Measurements from ENCODE around the gene LYG1.

LYG1 gene

DNA sequence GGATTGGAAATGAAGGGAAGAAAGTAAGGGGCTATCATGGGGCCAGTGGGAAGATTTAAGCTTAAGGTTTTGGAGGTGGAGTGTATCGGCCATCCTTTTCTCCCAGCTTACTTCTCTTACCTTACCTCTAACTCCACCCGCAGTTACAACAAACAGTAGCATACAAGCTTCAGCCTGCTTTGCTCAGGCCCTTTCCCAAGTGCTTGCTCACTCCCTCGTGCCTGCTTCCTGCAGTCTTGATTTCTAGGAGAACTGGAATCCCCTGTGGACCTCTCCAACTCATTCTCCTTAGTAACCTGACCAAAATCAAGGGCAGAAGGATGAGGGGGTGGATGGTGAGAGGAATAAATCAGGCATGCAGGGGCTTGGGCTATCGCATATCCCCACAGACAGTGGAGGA is 39.8 kb downstream of the LYG1 start:
- peak; percentile 19 for DNase-seq (ENCODE audit: low read depth)
- H3K4me3 ChIP-seq (ENCODE audit: control insufficient read depth, low read depth, low read length) = no peak overlapping the region
- no peak for TF ChIP-seq CTCF (conservative IDR thresholded peaks at IDR 0.05; ENCODE audit: control insufficient read depth, insufficient read depth, low read depth, low read length)

- no peak overlapping the region for H3K4me3 ChIP-seq (ENCODE audit: control insufficient read depth, low read depth, low read length)
- TF ChIP-seq CTCF (conservative IDR thresholded peaks at IDR 0.05; ENCODE audit: control insufficient read depth, insufficient read depth, low read depth, low read length) = no peak
- DNase-seq (ENCODE audit: low read depth) = no peak
Observed at GRCh38 chr2:99260184-99260583, 40.8 kb downstream of the LYG1 start.

- no peak overlapping the region for H3K4me3 ChIP-seq (ENCODE audit: control insufficient read depth, low read depth, low read length)
- no peak for DNase-seq (ENCODE audit: low read depth)
- TF ChIP-seq CTCF (conservative IDR thresholded peaks at IDR 0.05; ENCODE audit: control insufficient read depth, insufficient read depth, low read depth, low read length) = no peak
Observed at GRCh38 chr2:99259465-99259864, 41.5 kb downstream of the LYG1 start.

- no peak overlapping the region for H3K4me3 ChIP-seq (ENCODE audit: control insufficient read depth, low read depth, low read length)
- peak; percentile 29 for DNase-seq (ENCODE audit: low read depth)
- TF ChIP-seq CTCF (conservative IDR thresholded peaks at IDR 0.05; ENCODE audit: control insufficient read depth, insufficient read depth, low read depth, low read length) = no peak
Observed at GRCh38 chr2:99256677-99257076, 44.3 kb downstream of the LYG1 start.

GRCh38 chr2:99255491-99256318 is 45.3 kb downstream of the LYG1 start, which contains the start of gene LYG2:
LYG2 (minus strand) TSS chr2:99255666; CDS start chr2:99254260, 1,406 bp downstream.
- no peak for DNase-seq (ENCODE audit: low read depth)
- H3K4me3 ChIP-seq (ENCODE audit: control insufficient read depth, low read depth, low read length) = no peak within 1 kb of the TSS
- TF ChIP-seq CTCF (conservative IDR thresholded peaks at IDR 0.05; ENCODE audit: control insufficient read depth, insufficient read depth, low read depth, low read length) = no peak

DNA sequence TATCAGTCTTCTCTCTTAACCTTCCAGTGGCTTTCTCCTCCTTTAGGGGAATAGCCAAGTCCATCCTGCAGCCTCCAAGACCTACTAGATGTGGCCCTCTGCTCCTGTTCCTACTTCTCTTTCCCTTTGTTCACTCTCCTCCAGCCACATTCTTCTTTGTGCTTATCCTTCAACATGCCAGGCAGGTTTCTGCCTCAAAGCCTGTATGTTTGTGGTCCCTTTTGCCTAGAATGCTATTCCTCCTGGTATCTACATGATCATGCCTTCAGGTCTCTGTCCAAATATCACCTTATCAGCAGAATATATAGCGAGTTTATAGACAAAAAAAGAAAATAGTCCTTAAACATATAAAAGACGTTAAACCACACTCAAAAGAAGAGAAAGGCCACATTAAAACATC is 51.0 kb downstream of the LYG1 start:
- no peak for TF ChIP-seq CTCF (conservative IDR thresholded peaks at IDR 0.05; ENCODE audit: control insufficient read depth, insufficient read depth, low read depth, low read length)
- DNase-seq (ENCODE audit: low read depth) = no peak
- H3K4me3 ChIP-seq (ENCODE audit: control insufficient read depth, low read depth, low read length) = no peak overlapping the region
